H1 (cell line): Measurements from ENCODE around the gene SMAP1. TPM values are rescaled to one million over a fixed set of nuclear protein-coding genes. Genes with fewer than 3 reads are reported as not detected.

Source experiments
- GTF2F1 ChIP-seq: IDR thresholded peaks from 2 replicates; pipeline ENCODE4 v1.6.1; 2012; ENCODE audit warnings: low read depth, low read length, improper control_type of control experiment, borderline replicate concordance
- KDM4A ChIP-seq: IDR thresholded peaks from one replicate; pipeline ENCODE4 v1.7.1; 2012; ENCODE audit warnings: low read depth, mild to moderate bottlenecking, moderate library complexity, low read length, inconsistent platforms; ENCODE audit not compliant: severe bottlenecking
- POLR2AphosphoS5 ChIP-seq: IDR thresholded peaks from 2 replicates; pipeline ENCODE4 v1.6.1; 2011; ENCODE audit warnings: low read depth, low read length
- SUZ12 ChIP-seq: fragments of 200-600 bp; sonication (generic); IDR thresholded peaks from 2 replicates; pipeline ENCODE4 v1.6.1; 2012; ENCODE audit warnings: mild to moderate bottlenecking, inconsistent platforms, low read length, moderate library complexity, mixed read lengths
- TCF12 ChIP-seq: IDR thresholded peaks from 2 replicates; pipeline ENCODE4 v1.6.1; 2011; ENCODE audit warnings: low read depth, mild to moderate bottlenecking, low read length
- polyA plus RNA-seq, 7 experiments: library from polyadenylated mRNA; depleted of rRNA in 3 of 7; stranded (reverse) in 5 of 7; unstranded in 2 of 7; fragments of >200 nt in 5 of 7; fragments of 200-250 nt in 2 of 7; gene quantifications; 1 replicate in 5 of 7; 2 replicates in 1 of 7; 4 replicates in 1 of 7; pipeline versions ENCODE4 v1.2.1 to v1.2.3, GENCODE V29; 2011 to 2013; ENCODE audit warnings: missing spikeins in 2 of 7, mixed read lengths in 2 of 7
- total RNA-seq: library from RNA; stranded (reverse); fragmentation: NEBNext Ultra II Directional; extraction: Animal tissue kit (Norgen Biotek cat#: 25700); gene quantifications from 2 replicates; pipeline ENCODE4 v1.2.1, GENCODE V29; 2021

The SMAP1 gene
- total and polyA plus RNA-seq, 2 of the 8 experiments (the other 6 are each of a cell fraction or from before 2014, with no cell fraction given), result 18.8 to 32.4 TPM

- no peak for TF ChIP-seq TCF12
- TF ChIP-seq SUZ12, result no peak
- no peak for TF ChIP-seq POLR2AphosphoS5
- no peak for TF ChIP-seq GTF2F1
- TF ChIP-seq KDM4A, result no peak
- TF ChIP-seq, all 59 proteins: peak for 0
Observed at GRCh38 chr6:70846207-70846835, 178.6 kb downstream of the SMAP1 start (continued).
